NT2/D1 (cell line): Measurements from ENCODE around the gene TMEM86B.

Experiments used
- DNase-seq: peaks from one replicate; pipeline ENCODE4 v3.0.0-alpha.2; 2011; ENCODE audit warnings: low read depth, low spot score
- H3K27me3 ChIP-seq: 2 replicates; pipeline ENCODE4 v1.6.0; 2011; ENCODE audit warnings: mild to moderate bottlenecking; ENCODE audit not compliant: insufficient read length, insufficient read depth
- H3K36me3 ChIP-seq: 2 replicates; pipeline ENCODE4 v1.6.1; 2011; ENCODE audit warnings: mild to moderate bottlenecking, low read length, mixed read lengths; ENCODE audit not compliant: insufficient read depth, insufficient read length
- H3K4me1 ChIP-seq: 2 replicates; pipeline ENCODE4 v1.5.1; 2011; ENCODE audit not compliant: insufficient read depth, insufficient read length
- H3K4me3 ChIP-seq: 2 replicates; pipeline ENCODE4 v1.5.1; 2011; ENCODE audit warnings: low read depth; ENCODE audit not compliant: insufficient read length
- H3K9ac ChIP-seq: 2 replicates; pipeline ENCODE4 v1.6.0; 2011; ENCODE audit warnings: low read depth; ENCODE audit not compliant: insufficient read length
- H3K9me3 ChIP-seq: 2 replicates; pipeline ENCODE4 v1.5.1; 2011; ENCODE audit warnings: mild to moderate bottlenecking, low read length; ENCODE audit not compliant: insufficient read depth
- SUZ12 ChIP-seq: IDR thresholded peaks from 2 replicates; pipeline ENCODE4 v1.6.1; 2011; ENCODE audit not compliant: insufficient read length, insufficient read depth; ENCODE audit errors: extremely low read depth
- YY1 ChIP-seq: IDR thresholded peaks from 2 replicates; pipeline ENCODE4 v1.6.1; 2011; ENCODE audit not compliant: insufficient read length, insufficient read depth
- ZNF274 ChIP-seq: IDR thresholded peaks from 2 replicates; pipeline ENCODE4 v1.6.1; 2011; ENCODE audit warnings: mild to moderate bottlenecking, low read depth, low read length

The TMEM86B gene

DNA sequence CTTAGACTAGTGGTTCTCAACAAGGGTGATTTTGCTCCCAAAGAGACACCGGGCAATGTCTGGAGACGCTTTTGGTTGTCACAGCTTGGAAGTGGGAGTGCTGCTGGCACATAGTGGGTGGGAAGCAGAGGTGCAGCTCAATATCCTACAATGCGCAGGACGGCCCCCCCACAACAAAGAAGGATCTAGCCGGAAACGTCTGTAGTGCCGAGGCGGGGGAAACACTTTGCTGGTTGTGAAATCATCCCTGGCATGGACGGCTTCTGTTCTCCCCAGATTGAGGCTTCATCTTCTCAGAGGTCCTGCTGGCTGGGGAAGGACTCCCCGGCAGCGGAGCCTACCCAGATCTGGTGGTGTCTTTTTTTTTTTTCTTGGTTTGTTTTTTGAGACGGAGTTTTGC is 35.1 kb downstream of the TMEM86B start:
- no peaks in the 10 kb centered on the region for H3K9me3 ChIP-seq
- H3K27me3 ChIP-seq: no peaks in the 10 kb centered on the region
- H3K9ac ChIP-seq: no peak overlapping the region
- no peak for DNase-seq
- H3K4me1 ChIP-seq: no peaks in the 10 kb centered on the region
- H3K4me3 ChIP-seq: no peak overlapping the region
- H3K36me3 ChIP-seq: no peaks in the 10 kb centered on the region
- TF ChIP-seq ZNF274 (no peak), YY1 (no peak), SUZ12 (no peak)

DNA sequence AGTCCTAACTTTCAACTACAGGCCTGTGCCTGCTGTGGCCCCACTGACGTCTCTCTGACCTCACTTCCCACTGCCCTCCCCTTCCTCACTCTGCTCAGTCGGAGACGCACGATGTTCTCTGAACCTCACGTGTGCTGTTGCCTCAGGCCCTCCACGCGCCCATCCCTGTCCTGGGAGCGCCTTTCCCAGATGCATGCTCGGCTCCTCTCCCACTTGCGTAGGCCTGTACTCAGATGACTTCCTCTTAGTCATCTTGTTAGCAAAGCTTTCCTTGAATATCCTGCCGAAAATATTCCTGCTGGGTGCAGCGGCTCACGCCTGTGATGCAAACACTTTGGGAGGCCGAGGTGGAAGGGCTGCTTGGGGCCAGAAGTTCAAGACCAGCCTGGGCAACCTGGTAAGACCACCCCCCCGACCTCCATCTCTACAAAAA is 39.1 kb downstream of the TMEM86B start:
- no peak for DNase-seq
- Histone ChIP-seq H3K9ac (no peak overlapping the region), H3K4me3 (no peak overlapping the region)

DNA sequence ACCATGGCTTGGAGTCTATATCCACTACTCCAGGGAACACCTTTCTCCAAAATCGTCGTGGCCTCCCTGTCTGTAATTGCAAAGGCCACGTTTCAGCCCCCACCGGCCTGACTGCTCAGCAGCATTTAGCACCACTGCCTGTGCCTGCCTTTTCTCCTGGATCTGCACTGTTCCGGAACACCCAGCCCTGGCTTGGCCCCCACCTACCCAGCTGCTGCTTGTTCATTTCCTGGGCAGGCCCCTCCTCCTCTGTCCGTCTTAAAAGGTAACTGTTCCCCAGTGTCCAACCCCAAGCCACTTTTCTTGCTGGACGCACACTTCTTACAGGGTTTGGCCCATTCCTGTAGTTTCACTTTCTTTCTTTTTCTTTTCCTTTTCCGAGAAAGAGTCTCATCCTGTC is 39.9 kb downstream of the TMEM86B start:
- H3K9me3 ChIP-seq: no peaks in the 10 kb centered on the region
- no peaks in the 10 kb centered on the region for H3K27me3 ChIP-seq
- H3K4me1 ChIP-seq: no peaks in the 10 kb centered on the region
- no peak overlapping the region for H3K9ac ChIP-seq
- no peak for TF ChIP-seq ZNF274
- TF ChIP-seq YY1: no peak
- no peak for TF ChIP-seq SUZ12
- H3K36me3 ChIP-seq: no peaks in the 10 kb centered on the region
- no peak for DNase-seq
- no peak overlapping the region for H3K4me3 ChIP-seq

More for the DNA sequence above, 39.1 kb downstream of the TMEM86B start:
- Histone ChIP-seq H3K9me3 (no peaks in the 10 kb centered on the region), H3K27me3 (no peaks in the 10 kb centered on the region), H3K4me1 (no peaks in the 10 kb centered on the region), H3K36me3 (no peaks in the 10 kb centered on the region)
- no peak for TF ChIP-seq ZNF274
- no peak for TF ChIP-seq SUZ12
- TF ChIP-seq YY1: no peak

GRCh38 chr19:55186080-55186479 is 42.5 kb downstream of the TMEM86B start:
- DNase-seq: no peak
- Histone ChIP-seq H3K9me3 (no peaks in the 10 kb centered on the region), H3K4me1 (no peaks in the 10 kb centered on the region), H3K4me3 (no peak overlapping the region), H3K9ac (no peak overlapping the region), H3K27me3 (peaks cover 15% of the 10 kb centered on the region), H3K36me3 (no peaks in the 10 kb centered on the region)
- TF ChIP-seq ZNF274: no peak
- no peak for TF ChIP-seq SUZ12
- TF ChIP-seq YY1: no peak

DNA sequence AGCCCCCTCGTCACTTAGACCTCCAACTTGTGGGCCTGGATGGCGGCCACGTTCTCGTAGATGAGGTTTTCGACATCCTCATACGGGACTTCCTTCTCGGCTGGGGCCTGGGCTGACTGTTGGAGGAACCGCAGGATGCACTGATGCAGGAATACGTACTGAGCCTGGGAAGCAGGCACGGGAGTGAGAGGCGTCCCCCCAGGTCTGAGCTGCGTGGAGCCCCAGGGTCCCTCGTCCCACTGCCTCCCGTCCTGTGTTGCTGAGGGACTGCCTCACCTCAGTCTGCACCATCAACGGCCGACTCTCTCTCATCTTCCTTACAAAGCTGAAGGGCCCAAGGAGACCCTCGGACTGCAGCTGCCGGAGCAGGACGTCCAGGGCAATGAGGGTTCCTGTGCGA is 46.8 kb downstream of the TMEM86B start:
- no peaks in the 10 kb centered on the region for H3K36me3 ChIP-seq
- H3K4me1 ChIP-seq: no peaks in the 10 kb centered on the region
- no peak overlapping the region for H3K9ac ChIP-seq
- TF ChIP-seq YY1 (no peak), ZNF274 (no peak), SUZ12 (no peak)
- peaks cover 35% of the 10 kb centered on the region for H3K27me3 ChIP-seq
- no peak for DNase-seq
- no peaks in the 10 kb centered on the region for H3K9me3 ChIP-seq
- H3K4me3 ChIP-seq: no peak overlapping the region

GRCh38 chr19:55179606-55180484 is 48.7 kb downstream of the TMEM86B start, which contains the start of gene SYT5:
TSS of gene SYT5 (minus strand) at chr19:55180289. CDS start at chr19:55179041, 1,248 bp downstream.
- Histone ChIP-seq H3K36me3 (no peaks in the 10 kb centered on the region), H3K9ac (peak within 1 kb of the TSS; percentile 56), H3K4me3 (peak within 1 kb of the TSS; percentile 37), H3K27me3 (peaks cover 35% of the 10 kb centered on the region), H3K9me3 (no peaks in the 10 kb centered on the region), H3K4me1 (peaks cover 6% of the 10 kb centered on the region)
- TF ChIP-seq YY1: no peak
- no peak for TF ChIP-seq ZNF274
- TF ChIP-seq SUZ12: no peak
- DNase-seq: no peak

DNA sequence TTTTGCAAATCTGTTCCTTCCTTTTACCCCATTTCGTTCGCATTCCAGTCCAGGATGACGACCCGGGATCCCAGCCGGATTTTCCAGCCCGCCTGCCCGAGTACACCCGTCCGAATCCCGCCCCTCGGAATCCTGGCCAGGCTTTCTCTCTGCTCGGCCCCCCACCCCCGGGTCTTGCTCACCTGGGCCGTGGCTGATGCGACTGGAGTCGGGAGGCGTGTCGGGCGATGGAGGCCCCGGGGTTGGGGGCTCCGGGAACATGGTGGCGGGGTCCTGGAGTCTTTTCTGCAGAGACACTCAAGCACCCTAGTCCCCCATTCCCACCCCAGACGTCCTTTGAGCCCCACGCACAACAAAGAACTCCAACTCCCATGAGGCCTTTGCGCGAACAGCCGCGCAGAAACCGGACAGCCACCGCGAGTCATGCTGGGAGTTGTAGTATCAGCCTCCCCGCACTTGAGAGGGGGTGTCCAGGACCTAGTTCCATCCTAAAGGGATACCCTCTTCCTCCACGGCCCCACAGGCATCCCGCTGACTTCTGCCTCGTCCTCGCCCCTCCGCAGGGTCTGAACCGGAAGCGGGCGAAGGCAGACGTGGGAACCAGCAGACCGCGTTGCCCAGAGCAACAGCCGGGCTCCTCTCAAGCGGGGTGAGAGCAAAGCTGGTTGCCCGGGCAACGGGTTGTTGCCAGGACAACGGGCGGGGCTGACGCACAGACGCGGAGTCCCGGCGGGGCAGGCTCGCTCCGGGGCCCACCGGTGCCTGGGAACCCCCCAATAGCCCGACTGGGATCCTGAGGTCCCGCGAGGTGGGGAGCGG is 49.6 kb downstream of the TMEM86B start:
- H3K9me3 ChIP-seq: no peaks in the 10 kb centered on the region
- TF ChIP-seq SUZ12 (no peak), YY1 (no peak), ZNF274 (no peak)
- peak overlapping the region; percentile 56 for H3K9ac ChIP-seq
- no peaks in the 10 kb centered on the region for H3K36me3 ChIP-seq
- H3K4me3 ChIP-seq: peak overlapping the region; percentile 37
- peak; percentile 78 for DNase-seq
- peaks cover 9% of the 10 kb centered on the region for H3K4me1 ChIP-seq
- H3K27me3 ChIP-seq: peaks cover 35% of the 10 kb centered on the region
